ENCODE results near the gene SLC2A2.
"Not testable (repeated sequence)": the region's sequence is repeated elsewhere in the genome, so short reads cannot be mapped to it uniquely, and the experiment has no call there.

Gene SLC2A2

DNA sequence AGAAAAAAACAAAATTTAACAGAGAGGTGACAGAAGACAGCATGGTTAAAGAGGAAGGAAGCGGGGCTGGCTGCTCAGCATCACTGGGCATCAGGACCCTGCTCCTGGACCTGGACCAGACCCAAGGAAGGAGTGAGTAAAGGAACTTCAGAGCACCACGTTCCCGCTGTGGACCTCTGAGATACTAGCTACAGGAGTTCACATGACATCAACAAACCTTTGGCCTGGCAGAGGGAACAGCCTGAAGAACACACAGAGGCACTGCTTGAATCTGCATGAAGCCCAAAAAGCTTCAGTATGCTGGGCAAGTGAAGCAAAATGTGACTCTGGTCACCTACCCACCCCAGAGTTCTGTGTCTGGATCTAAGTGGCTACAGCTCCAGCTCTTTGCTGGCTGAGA lies 38.1 kb downstream of the SLC2A2 start:
- no peak for DNase-seq (ENCODE audit: low read depth)

DNA sequence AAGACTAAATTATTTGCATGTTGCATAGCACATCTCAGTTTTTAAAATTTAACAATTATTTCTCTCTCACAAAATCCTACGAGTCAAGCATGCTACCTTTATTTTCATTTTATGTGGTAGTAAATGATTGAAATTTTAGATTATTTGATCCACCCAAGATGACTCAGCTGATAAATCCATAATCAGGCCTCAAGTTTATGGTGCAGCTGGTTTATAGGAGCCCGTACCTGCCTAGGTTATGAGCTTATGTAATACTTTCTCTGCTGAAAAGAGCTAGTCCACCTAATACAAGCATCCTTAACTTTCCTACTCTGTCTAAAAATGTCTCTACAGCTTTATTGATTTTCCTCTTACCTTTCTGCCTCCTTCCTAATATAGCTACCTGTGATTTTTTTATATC lies 41.2 kb downstream of the SLC2A2 start:
- DNase-seq (ENCODE audit: low read depth) = no peak

DNA sequence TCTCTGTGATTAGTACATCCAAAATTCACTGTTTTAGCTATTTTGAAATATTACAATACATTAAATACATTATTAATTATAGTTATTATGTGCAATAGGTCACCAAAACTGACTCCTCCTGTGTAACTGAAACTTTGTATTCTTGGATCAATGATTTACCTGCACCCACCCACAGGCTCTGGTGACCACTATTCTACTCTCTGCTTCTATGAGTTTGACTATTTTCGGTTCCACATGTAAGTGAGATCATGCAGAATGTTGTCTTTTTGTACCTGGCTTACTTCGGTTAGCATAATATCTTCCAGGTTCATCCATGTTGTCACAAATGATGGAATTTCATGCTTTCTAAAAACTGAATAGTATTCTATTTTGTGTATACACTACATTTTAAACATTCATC lies 43.8 kb downstream of the SLC2A2 start:
- DNase-seq (ENCODE audit: low read depth) = no peak

DNA sequence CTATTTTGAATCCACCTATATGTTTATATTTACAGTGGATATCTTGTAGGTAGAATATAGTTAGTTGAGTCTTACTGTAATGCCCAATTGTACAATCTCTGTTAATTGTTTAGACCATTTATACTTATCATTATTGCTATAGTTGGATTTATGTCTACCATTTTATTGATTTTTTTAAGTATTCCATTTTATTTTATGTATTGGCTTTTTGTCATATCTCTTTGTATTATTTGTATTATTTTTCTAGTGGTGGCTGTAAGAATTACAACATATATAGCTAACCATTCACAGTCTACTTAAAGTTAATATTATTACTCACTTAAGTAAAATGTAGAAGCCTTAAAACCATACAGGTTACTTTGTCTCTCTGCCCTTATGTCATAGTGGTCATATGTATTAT lies 46.1 kb downstream of the SLC2A2 start:
- DNase-seq (ENCODE audit: low read depth) = no peak

DNA sequence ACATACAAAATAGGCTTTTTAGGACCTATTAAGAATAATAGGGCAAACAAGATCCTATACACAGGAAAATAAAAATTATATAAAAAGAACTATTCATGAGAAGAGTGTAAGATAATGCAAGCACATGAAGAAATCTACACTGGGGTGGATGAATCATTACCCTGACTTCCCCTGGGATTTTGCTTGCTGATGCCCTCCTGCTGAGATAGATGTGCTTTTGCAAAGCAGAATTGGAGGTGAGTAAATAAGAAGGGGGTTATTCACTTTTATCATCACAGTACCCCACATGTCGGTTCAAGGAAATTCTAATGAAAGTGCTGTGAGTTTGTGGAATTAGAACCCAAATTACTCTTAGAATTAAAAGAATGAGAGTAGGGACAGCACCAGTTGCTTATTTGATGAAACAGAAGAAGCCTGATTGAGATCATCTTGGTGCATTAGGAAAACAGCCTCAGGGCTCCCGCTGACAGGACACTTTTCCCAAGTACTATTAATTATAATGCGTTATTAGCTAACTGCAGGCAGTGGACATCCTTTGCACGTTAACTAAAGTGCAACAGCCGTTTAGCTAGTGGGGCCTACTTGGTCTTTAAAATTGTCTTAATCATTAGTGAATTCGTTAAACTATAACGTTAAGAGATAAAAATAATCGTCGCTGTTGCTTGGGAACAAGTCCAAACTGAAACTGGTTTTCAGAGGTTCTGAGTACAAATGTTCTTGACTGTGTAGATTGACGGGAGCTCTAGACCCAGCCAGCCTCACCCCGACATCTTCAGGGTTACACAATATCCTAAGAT lies 48.4 kb downstream of the SLC2A2 start:
- DNase-seq (ENCODE audit: low read depth) = no peak

DNA sequence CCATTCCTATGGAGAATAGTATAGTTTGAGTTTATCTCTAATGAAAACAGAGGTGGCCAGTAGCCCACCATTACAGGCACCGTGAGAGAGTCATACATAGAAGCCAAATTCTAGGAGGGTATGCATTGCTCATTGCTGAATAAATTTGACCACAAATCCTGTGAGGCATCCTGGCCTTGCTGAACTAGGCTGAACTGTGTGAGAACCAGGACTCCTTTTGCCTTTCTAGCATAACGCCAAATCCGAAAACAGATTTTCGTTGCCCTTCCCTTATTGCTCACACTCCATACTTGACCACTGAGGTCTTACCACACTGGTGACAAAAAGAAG lies 50.4 kb downstream of the SLC2A2 start:
- no peak for DNase-seq (ENCODE audit: low read depth)

DNA sequence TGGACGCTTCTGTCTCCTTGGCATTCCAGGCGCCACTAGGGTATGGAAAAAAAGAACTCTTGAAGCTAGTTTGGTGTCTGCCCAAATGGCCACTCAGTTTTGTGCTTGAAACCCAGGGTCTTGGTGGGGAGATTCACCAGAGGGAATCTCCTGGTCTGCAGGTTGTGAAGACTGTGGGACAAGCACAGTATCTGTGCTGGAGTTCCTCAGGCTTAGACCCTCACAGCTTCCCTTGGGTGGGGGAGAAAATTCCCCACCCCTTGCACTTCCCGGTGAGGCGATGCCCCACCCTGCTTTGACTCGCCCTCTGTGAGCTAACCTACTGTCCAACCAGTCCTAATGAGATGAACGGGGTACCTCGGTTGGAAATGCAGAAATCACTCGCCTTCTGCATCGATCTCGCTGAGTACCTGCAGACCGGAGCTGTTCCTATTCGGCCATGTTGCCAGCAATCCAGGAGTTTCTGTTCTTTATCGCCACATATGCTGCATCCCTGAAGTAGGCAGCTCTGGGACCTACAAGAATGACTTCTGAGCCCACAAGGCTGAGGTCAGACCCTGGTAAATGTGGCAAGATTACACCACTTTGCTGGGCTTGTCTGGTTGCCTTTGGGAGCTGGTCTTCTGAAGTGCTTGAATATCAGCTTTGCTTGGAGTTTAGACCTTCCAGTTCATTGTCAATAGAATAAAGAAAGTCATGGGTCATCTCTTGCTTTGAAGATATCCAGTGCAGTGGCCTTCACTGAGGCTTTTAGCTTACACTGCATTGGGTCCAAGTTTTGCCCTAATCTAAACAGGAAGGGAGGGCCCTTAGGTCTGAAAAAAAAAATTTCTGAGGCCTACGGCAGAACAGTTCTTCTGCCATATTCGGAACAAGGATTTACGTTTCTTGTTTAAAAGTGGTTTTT lies 51.0 kb downstream of the SLC2A2 start:
- DNase-seq (ENCODE audit: low read depth) = no peak

DNA sequence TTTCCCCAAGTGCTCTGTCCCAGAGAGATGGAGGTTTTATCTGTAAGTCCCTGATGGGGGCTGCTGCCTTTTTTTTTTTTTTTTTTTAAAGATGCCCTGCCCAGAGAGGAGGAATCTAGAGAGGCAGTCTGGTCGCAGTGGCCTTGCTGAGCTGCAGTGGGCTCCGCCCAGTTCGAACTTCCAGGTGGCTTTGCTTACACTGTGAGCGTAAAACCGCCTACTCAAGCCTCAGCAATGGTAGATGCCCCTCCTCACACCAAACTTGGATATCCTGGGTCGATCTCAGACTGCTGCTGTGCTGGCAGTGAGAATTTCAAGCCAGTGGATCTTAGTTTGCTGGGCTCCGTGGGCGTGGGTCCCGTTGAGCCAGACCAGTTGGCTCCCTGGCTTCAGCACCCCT lies 51.6 kb downstream of the SLC2A2 start:
- DNase-seq (ENCODE audit: low read depth) = no peak

DNA sequence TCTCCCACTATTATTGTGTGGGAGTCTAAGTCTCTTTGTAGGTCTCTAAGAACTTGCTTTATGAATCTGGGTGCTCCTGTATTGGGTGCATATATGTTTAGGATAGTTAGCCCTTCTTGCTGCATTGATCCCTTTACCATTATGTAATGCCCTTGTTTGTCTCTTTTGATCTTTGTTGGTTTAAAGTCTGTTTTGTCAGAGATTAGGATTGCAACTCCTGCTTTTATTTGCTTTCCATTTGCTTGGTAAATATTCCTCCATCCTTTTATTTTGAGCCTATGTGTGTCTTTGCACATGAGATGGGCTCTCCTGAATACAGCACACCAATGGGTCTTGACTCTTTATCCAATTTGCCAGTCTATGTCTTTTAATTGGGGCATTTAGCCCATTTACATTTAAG lies 53.6 kb downstream of the SLC2A2 start:
- not testable (repeated sequence) for DNase-seq (ENCODE audit: low read depth)

DNA sequence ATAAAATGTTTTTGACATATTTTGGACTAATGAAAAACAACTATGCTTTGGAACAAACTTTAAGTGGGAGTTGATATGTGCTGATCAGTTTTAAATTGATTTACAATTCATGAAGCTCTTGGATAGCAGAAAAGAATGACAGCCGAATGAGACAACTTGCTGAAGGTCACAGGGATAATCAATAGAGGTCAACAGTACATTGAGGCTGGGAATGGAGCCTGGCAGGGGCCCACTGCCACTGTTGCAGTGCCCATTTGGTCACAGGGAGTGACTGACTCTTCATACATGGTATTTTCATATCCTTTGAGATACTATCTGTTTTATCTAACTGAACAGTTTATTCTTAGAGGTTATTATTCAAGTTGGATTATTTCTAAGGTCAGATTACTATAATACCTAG lies 59.4 kb downstream of the SLC2A2 start:
- no peak for DNase-seq (ENCODE audit: low read depth)

DNA sequence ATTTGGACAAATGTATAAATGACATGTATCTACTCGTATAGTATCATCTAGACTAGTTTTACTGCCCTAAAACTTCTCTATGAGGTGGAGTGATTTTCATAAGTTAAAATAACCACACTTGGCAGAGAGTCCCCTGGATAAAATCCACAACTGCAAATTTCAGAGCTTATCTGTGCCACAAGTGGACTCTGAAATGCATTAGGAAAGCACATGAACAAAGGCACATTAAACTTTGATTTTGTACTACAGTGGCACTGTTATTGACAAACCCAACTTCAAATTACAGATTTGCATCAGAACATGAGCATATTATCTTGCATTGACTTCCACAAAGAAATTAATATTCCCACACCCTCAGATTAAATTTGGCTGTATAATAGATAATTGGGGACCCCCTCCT lies 60.0 kb downstream of the SLC2A2 start:
- DNase-seq (ENCODE audit: low read depth) = no peak

DNA sequence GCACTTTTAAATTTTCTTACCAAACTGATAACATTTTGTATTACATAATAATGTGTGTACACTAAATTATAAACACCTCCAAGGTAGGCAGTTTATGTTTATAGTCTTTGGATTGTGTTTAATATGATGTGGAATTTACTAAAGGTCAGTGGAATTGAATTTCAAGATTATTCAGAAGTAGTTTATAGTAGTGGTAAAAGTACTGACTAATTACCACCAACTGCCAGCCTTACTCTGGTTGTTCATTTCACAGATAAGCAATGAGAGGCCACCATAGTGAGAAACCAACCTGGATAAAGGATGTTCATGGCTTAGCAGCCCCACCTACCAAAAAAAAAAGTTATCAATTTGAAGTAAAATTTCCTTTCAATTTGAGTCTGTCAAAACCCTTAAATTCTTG lies 64.1 kb downstream of the SLC2A2 start:
- DNase-seq (ENCODE audit: low read depth) = no peak

DNA sequence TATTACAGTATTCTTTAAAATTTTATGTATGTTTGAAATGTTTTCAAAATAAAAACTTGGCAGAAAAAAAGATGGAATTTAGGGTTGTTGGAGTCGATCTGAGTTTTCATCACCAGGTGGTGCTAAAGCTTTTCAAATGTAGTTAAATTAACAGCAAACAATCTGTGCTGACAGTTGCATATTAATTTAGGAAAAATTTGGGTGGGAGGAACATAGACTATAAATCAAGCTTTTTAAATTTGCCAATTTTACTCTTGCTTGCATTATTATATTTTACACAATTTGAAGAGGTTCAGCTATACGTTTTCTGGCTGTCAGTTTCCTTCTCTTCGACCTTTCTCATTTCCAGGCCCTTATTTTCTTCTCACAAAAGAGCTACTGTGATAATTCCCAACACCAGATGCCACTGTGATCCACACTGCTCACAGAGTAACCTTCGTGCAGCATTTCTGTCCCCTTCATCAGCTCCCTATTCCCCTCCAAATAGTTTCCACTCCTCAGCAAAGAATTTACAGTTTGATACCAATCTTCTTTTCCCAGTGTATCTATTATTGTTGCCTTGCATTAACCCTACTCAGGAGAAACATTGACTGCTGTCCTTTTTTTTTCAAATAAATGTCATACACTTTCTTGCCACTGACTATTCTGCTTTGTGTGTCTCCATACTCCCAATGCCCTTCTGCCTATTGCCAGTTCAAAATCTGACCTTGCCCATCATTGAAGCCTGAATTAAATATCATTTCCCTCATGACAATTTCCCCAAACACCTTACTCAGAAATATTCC lies 64.7 kb downstream of the SLC2A2 start:
- DNase-seq (ENCODE audit: low read depth) = no peak

DNA sequence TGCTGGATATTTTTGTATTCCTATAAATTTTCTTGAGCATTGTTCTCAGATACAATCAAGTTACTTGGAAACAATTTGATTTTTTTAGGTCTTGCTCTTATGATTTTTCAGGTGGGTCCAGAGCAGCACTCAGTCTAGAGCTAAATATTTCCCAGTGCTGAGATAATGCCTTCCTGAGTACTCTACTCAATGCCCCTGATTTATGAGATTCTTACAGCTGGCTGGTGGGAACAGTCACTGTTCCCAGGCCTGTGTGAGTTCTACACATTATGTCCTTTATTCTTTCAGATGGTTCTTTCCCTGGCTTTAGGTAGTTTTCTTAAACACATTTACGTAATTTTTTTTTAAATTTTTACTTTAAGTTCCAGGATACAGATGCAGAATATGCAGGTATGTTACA lies 67.1 kb downstream of the SLC2A2 start:
- DNase-seq (ENCODE audit: low read depth) = no peak

DNA sequence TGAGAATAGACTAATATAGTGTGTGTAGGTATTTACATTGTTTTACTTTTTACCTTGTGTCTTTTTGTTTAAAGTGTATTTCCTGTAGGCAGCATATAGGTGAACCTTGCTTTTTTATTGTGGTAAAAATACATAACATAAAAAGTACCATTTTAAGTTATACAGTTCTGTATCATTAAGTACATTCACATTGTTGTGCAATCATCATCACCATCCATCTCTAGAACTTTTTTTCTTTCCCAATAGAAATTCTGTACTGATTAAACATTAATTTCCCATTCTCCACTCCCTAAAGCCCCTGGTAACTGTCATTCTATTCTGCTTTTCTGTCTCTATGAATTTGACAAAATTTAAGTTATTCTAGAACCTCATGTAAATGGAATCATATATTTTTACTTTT lies 69.9 kb downstream of the SLC2A2 start:
- no peak for DNase-seq (ENCODE audit: low read depth)

DNA sequence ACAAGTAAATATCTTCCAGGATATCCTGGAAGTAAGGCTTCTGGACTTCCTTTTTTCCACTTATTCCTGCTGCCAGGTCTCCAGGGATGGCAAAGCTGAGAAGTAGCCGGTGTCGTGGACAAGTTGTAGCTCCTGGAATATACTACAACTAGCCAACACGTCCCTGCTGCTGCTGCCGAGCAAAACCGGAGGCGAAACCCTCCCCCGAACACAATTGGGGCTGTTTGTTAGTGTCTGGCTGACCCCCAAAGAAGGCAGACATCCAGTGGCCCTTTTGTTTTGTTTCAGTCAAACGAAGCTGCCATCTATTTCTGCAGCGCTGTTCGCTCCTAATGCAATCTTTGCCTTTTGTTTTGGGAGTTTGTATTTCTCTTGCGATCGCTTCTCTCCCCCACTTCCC lies 72.8 kb downstream of the SLC2A2 start:
- DNase-seq (ENCODE audit: low read depth) = no peak

DNA sequence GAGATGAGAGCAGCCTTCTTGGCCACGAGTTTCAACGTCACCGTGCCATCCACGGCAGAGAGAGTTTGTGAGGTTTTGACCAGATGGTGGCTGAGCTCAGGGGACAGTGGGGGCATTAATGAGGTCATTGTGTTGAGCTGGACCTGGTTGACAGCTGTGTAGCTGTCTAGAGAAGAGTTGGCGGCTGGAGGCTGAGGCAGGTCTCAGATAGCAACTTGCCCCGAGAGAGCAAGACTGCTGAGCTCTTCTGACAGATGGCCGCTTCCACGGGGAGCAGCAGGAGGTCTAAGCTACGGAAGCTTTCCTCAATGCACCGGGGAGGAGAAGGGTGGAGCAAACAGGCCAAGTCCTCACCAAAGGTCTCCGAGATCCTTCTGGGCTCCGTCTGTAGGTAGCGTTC lies 73.3 kb downstream of the SLC2A2 start:
- no peak for DNase-seq (ENCODE audit: low read depth)

DNA sequence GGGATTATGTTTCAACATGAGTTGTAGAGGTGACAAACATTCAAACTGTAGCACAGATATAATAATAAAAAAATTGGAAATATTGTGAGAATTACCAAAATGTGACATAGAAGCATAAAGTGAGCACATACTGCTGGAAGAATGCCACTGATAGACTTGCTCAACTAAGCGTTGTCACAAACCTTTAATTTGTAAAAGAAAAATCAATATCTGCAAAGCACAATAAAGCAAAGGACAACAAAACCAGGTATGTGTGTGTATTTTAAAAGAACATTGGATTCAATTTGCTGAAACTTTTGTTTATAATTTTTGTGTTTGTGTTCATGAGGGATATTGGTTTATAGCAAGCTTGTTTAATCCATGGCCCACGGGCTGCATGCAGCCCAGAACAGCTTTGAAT lies 77.3 kb downstream of the SLC2A2 start:
- DNase-seq (ENCODE audit: low read depth) = no peak

DNA sequence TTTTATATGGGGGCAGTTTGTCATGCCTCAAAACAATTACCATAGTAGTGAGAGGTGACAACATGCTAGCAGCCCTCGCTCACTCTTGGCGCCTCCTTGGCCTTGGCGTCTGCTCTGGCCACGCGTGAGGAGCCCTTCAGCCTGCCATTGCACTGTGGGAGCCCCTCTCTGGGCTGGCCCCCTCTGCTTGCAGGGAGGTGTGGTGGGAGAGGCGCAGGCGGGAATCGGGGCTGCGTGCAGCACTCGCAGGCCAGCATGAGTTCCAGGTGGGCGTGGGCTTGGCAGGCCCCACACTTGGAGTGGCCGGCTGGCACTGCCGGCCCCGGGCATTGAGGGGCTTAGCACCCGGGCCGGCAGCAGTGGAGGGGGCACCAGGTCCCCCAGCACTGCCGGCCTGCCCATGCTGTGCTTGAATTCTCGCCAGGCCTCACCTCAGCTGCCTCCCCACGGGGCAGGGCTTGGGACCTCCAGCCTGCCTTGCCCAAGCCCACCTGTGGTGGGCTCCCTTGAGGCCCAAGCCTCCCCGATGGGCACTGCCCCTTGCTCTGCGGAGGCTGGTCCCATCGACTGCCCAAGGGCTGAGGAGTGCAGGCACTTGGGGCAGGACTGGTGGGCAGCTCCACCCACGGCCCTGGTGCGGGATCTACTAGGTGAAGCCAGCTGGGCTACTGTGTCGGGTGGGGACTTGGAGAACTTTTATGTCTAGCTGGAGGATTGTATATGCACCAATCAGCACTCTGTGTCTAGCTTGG lies 79.3 kb downstream of the SLC2A2 start:
- DNase-seq (ENCODE audit: low read depth) = no peak

Measured in activated T-cell treated with anti-CD3 and anti-CD28 coated beads for 1 hour (primary cell).